MCF 10A (cell line): Measurements from ENCODE around the gene RIPOR3. TPM values are rescaled to one million over a fixed set of nuclear protein-coding genes. Genes with fewer than 3 reads are reported as not detected.

Source experiments
- BruUV-seq: library from RNA; stranded (reverse); fragments of 400-500 nt; replicated peaks from 2 replicates; lab custom pipeline; 2021; lab: Mats Ljungman, UMichigan
- CTCF ChIA-PET: fragments of 300-600 bp; sonication (Branson Sonifier 250); formaldehyde crosslinking; extraction: SDS; loops from one replicate; lab custom pipeline; 2021; ENCODE audit warnings: antibody characterized with exemption, inconsistent platforms; lab: Yijun Ruan, JAX
- POLR2A ChIA-PET: fragments of 300-600, 350-650 bp; sonication (Branson Sonifier 250); formaldehyde crosslinking; extraction: SDS; loops from one replicate; lab custom pipeline; 2020; ENCODE audit warnings: antibody characterized with exemption, inconsistent platforms; lab: Yijun Ruan, JAX
- DNase-seq: peaks from one replicate; pipeline ENCODE4 v3.0.0-alpha.2; 2018; ENCODE audit not compliant: unreplicated experiment
- H3K27ac Mint-ChIP-seq: one replicate; pipeline ENCODE4 v1.8.0; 2022; ENCODE audit warnings: mild to moderate bottlenecking, low read depth, mixed read lengths; ENCODE audit not compliant: unreplicated experiment
- H3K27me3 Mint-ChIP-seq: one replicate; pipeline ENCODE4 v1.8.0; 2022; ENCODE audit warnings: mixed read lengths; ENCODE audit not compliant: insufficient read depth, unreplicated experiment
- H3K36me3 Mint-ChIP-seq: one replicate; pipeline ENCODE4 v1.8.0; 2022; ENCODE audit warnings: mild to moderate bottlenecking, moderate library complexity, mixed read lengths; ENCODE audit not compliant: insufficient read depth, unreplicated experiment
- H3K4me1 Mint-ChIP-seq: one replicate; pipeline ENCODE4 v1.8.0; 2022; ENCODE audit warnings: mixed read lengths; ENCODE audit not compliant: insufficient read depth, unreplicated experiment
- H3K4me3 Mint-ChIP-seq: one replicate; pipeline ENCODE4 v1.8.0; 2022; ENCODE audit warnings: mild to moderate bottlenecking, moderate library complexity, mixed read lengths; ENCODE audit not compliant: unreplicated experiment
- H3K9me3 Mint-ChIP-seq: one replicate; pipeline ENCODE4 v1.8.0; 2022; ENCODE audit warnings: mixed read lengths; ENCODE audit not compliant: unreplicated experiment
- intact Hi-C: fragments of 100-400 bp; cut with micrococcal nuclease; formaldehyde crosslinking; loops from 2 replicates; pipeline ENCODE4 v1.14.1; 2022
- total RNA-seq: library from RNA; stranded (reverse); gene quantifications from 2 replicates; pipeline ENCODE4 v1.2.3, GENCODE V29; 2022
- TF ChIP-seq, protein P1 (sequence below): fragments of 200-600 bp; IDR thresholded peaks from one replicate; pipeline ENCODE4 v1.8.0; 2022; ENCODE audit warnings: antibody characterized with exemption, mild to moderate bottlenecking; ENCODE audit not compliant: unreplicated experiment

The RIPOR3 gene
- total RNA-seq, 1 experiment from 2014 or later: not detected

- no peak for DNase-seq
- Mint-ChIP-seq H3K4me3 (no peak overlapping the region), H3K4me1 (no peaks in the 10 kb centered on the region), H3K27me3 (no peaks in the 10 kb centered on the region), H3K9me3 (no peaks in the 10 kb centered on the region), H3K27ac (no peak overlapping the region), H3K36me3 (no peaks in the 10 kb centered on the region)
- no TSS peak for BruUV-seq
- CTCF ChIA-PET: interaction anchor here (1.4 to 1.5 kb wide), 2 partner anchors 17 to 145 kb away, joined by 3 to 5 read pairs; no protein-coding TSS in a partner anchor
- POLR2A ChIA-PET: interaction anchor here (0.7 kb wide), 1 partner anchor 127 kb away, joined by 3 read pairs; no protein-coding TSS in a partner anchor
- TF ChIP-seq, protein P1, sequence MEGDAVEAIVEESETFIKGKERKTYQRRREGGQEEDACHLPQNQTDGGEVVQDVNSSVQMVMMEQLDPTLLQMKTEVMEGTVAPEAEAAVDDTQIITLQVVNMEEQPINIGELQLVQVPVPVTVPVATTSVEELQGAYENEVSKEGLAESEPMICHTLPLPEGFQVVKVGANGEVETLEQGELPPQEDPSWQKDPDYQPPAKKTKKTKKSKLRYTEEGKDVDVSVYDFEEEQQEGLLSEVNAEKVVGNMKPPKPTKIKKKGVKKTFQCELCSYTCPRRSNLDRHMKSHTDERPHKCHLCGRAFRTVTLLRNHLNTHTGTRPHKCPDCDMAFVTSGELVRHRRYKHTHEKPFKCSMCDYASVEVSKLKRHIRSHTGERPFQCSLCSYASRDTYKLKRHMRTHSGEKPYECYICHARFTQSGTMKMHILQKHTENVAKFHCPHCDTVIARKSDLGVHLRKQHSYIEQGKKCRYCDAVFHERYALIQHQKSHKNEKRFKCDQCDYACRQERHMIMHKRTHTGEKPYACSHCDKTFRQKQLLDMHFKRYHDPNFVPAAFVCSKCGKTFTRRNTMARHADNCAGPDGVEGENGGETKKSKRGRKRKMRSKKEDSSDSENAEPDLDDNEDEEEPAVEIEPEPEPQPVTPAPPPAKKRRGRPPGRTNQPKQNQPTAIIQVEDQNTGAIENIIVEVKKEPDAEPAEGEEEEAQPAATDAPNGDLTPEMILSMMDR: no peak
- intact Hi-C loops: no loop called here
These were observed 86.2 kb downstream of the RIPOR3 start for GRCh38 chr20:50605136-50605535.

DNA sequence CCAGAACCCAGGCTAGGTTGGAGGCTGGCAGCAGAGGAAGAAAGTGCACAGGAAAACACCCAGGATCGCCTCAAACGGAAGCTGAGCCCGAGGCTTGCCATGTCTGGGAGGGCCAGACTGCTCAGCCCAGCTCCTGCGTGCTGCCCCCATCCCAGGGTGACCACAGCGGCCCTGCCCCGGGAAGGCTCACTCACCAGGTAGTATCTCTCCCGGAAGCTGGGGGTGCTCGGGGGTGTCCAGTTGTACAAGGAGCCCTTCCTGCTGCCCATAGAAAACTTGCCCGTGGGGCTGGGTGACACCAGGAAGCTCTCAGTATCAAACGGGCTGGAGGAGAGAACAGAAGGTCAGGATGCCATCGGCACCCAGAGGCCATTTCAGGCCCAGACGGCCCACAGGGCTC lies 86.9 kb downstream of the RIPOR3 start:
- intact Hi-C loops: no loop called here
- TF ChIP-seq, protein P1: no peak
- BruUV-seq: no TSS peak
- no peak overlapping the region for H3K27ac Mint-ChIP-seq
- no peaks in the 10 kb centered on the region for H3K4me1 Mint-ChIP-seq
- no peaks in the 10 kb centered on the region for H3K9me3 Mint-ChIP-seq
- CTCF ChIA-PET: no interaction called here
- H3K27me3 Mint-ChIP-seq: no peaks in the 10 kb centered on the region
- no peaks in the 10 kb centered on the region for H3K36me3 Mint-ChIP-seq
- no peak for DNase-seq
- H3K4me3 Mint-ChIP-seq: no peak overlapping the region
- POLR2A ChIA-PET: interaction anchor here (0.7 kb wide), 1 partner anchor 126 kb away, joined by 3 read pairs; no protein-coding TSS in a partner anchor

DNA sequence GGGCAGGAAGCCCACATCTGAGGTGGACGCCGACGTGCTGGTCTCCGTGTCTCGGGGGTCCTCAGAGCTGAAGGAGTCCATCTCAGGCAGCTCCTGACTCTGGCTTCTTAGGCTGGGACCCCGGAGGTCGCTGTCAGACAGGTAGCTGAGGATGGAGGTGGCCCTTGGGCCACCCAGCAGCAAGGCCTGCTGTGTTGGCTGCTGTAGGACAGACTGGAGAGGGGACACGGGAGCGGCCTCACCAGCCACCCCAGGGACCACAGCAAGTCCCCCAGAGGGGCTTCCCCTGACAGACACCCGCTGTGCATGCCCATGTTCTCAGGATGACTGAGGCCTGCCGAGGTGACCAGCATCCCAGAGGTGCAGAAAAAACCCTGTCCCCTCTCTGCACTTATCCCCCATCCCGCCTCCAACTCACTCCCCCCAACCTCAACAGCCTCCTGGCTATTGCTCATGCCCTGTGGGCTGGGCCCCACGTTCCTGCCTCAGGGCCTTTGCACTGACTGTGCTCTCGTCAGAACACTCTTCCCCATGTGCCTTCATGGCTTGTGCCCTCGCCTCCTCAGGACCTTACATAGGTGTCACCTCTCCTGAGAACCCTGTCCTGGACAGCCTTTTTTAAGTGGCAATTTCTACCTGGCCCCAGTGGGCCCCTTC lies 88.8 kb downstream of the RIPOR3 start:
- intact Hi-C loops: no loop called here

More for the DNA sequence above, 88.8 kb downstream of the RIPOR3 start:
- no peaks in the 10 kb centered on the region for H3K36me3 Mint-ChIP-seq
- no peaks in the 10 kb centered on the region for H3K9me3 Mint-ChIP-seq
- CTCF ChIA-PET: interaction anchor here (1.2 kb wide), 1 partner anchor 14 kb away, joined by 5 read pairs; no protein-coding TSS in a partner anchor
- DNase-seq: no peak
- POLR2A ChIA-PET: no interaction called here
- no peaks in the 10 kb centered on the region for H3K27me3 Mint-ChIP-seq
- TF ChIP-seq, protein P1: no peak
- no TSS peak for BruUV-seq
- H3K4me1 Mint-ChIP-seq: no peaks in the 10 kb centered on the region
- no peak overlapping the region for H3K4me3 Mint-ChIP-seq
- H3K27ac Mint-ChIP-seq: no peak overlapping the region
